ENCODE data around the gene HPCAL4. TPM values are rescaled to one million over a fixed set of nuclear protein-coding genes. Genes with fewer than 3 reads are reported as not detected.
A peak's percentile ranks its signal among the peaks of the same experiment; 100 is the strongest.

Gene HPCAL4
- polyA plus RNA-seq, 1 experiment: not detected

- Histone ChIP-seq H3K4me3 (ENCODE audit: low read depth, low read length) (no peak overlapping the region), H3K27ac (ENCODE audit: low read depth, low read length) (no peak overlapping the region), H3K9me3 (ENCODE audit: control insufficient read depth, insufficient read depth, low read length) (no peaks in the 10 kb centered on the region; the same call in 1 of the 2 replicates), H3K27me3 (ENCODE audit: control insufficient read depth, insufficient read depth, low read length) (peaks cover 6% of the 10 kb centered on the region)
- TF ChIP-seq CTCF (IDR thresholded peaks at IDR 0.05; ENCODE audit: low read depth, low read length): no peak
- CTCF ChIA-PET: interaction anchor here (0.9 to 2.1 kb wide), 4 partner anchors 18 to 29 kb away, joined by 3 to 10 read pairs (median 6); no protein-coding TSS in a partner anchor
- POLR2A ChIA-PET: no interaction called here
- DNase-seq (ENCODE audit: low read depth, low spot score): no peak
Observed at GRCh38 chr1:39635205-39635870, 55.9 kb downstream of the HPCAL4 start.

- Histone ChIP-seq H3K27me3 (ENCODE audit: control insufficient read depth, insufficient read depth, low read length) (peaks cover 6% of the 10 kb centered on the region), H3K27ac (ENCODE audit: low read depth, low read length) (no peak overlapping the region), H3K9me3 (ENCODE audit: control insufficient read depth, insufficient read depth, low read length) (no peaks in the 10 kb centered on the region), H3K4me3 (ENCODE audit: low read depth, low read length) (no peak overlapping the region)
- POLR2A ChIA-PET: no interaction called here
- no peak for TF ChIP-seq CTCF (IDR thresholded peaks at IDR 0.05; ENCODE audit: low read depth, low read length)
- no peak for DNase-seq (ENCODE audit: low read depth, low spot score)
- CTCF ChIA-PET: interaction anchor here (0.9 to 1.1 kb wide), 2 partner anchors 25 to 39 kb away, joined by 3 to 5 read pairs; no protein-coding TSS in a partner anchor
Observed at GRCh38 chr1:39633422-39633821, 57.8 kb downstream of the HPCAL4 start.

- ChIA-PET CTCF (interaction anchor here (0.9 to 1.6 kb wide), 4 partner anchors 21 to 40 kb away, joined by 3 to 5 read pairs (median 4); no protein-coding TSS in a partner anchor), POLR2A (no interaction called here)
- Histone ChIP-seq H3K9me3 (ENCODE audit: control insufficient read depth, insufficient read depth, low read length) (no peaks in the 10 kb centered on the region), H3K27me3 (ENCODE audit: control insufficient read depth, insufficient read depth, low read length) (peaks cover 4% of the 10 kb centered on the region), H3K27ac (ENCODE audit: low read depth, low read length) (no peak overlapping the region), H3K4me3 (ENCODE audit: low read depth, low read length) (peak overlapping the region; percentile 36)
- TF ChIP-seq CTCF (IDR thresholded peaks at IDR 0.05; ENCODE audit: low read depth, low read length): no peak
- no peak for DNase-seq (ENCODE audit: low read depth, low spot score)
Observed at GRCh38 chr1:39632682-39633417, 58.4 kb downstream of the HPCAL4 start.

GRCh38 chr1:39632323-39632681, 58.9 kb downstream of the HPCAL4 start:
- Histone ChIP-seq H3K27ac (ENCODE audit: low read depth, low read length) (no peak overlapping the region), H3K27me3 (ENCODE audit: control insufficient read depth, insufficient read depth, low read length) (no peaks in the 10 kb centered on the region), H3K9me3 (ENCODE audit: control insufficient read depth, insufficient read depth, low read length) (no peaks in the 10 kb centered on the region), H3K4me3 (ENCODE audit: low read depth, low read length) (no peak overlapping the region)
- ChIA-PET POLR2A (no interaction called here), CTCF (interaction anchor here (1.0 to 1.6 kb wide), 3 partner anchors 21 to 23 kb away, joined by 3 to 5 read pairs (median 5); no protein-coding TSS in a partner anchor)
- no peak for TF ChIP-seq CTCF (IDR thresholded peaks at IDR 0.05; ENCODE audit: low read depth, low read length)
- DNase-seq (ENCODE audit: low read depth, low spot score): no peak

Data from AG04450 (cell line).